Measurements from ENCODE around the gene MSX2. TPM values are rescaled to one million over a fixed set of nuclear protein-coding genes. Genes with fewer than 3 reads are reported as not detected.

MSX2 gene
- polyA plus RNA-seq, 3 donors = 0.14 TPM; not detected in 2

GRCh38 chr5:174715804-174716203 is 8.6 kb upstream of the MSX2 start:
- WGBS (ENCODE audit: insufficient coverage) = 86% methylated on average over 2 of the region's 3 CpGs
- Mint-ChIP-seq H3K27me3 (ENCODE audit: low read depth in 3 of 3) (peaks cover 37 to 56% (median 49%) of the 10 kb centered on the region in 3 donors), H3K27ac (no peak overlapping the region), H3K4me1 (no peaks in the 10 kb centered on the region), H3K4me3 (no peak overlapping the region), H3K9me3 (peaks cover 0 to 11% (median 2%) of the 10 kb centered on the region in 7 donors), H3K36me3 (peaks cover 0 to 5% of the 10 kb centered on the region in 2 donors)
- no peaks in the 10 kb centered on the region for H3K4me1 ChIP-seq (ENCODE audit: control insufficient read depth in 1 of 2, insufficient read depth in 2 of 2, low read length in 2 of 2)
- no peak overlapping the region for H3K27ac ChIP-seq (ENCODE audit: low read depth in 1 of 2, low read length in 2 of 2)
- no peak overlapping the region for H3K9ac ChIP-seq (ENCODE audit: insufficient read depth, low read length, poor library complexity, severe bottlenecking)
- H3K9me3 ChIP-seq (replicated peaks in 1 of 2; ENCODE audit: control insufficient read depth in 1 of 2, insufficient read depth in 1 of 2, low read length in 2 of 2) = peaks cover 0 to 14% of the 10 kb centered on the region in 2 donors
- H4K20me1 ChIP-seq (ENCODE audit: insufficient read depth, low read length) = no peaks in the 10 kb centered on the region
- no peak for DNase-seq
- H2AFZ ChIP-seq (ENCODE audit: insufficient read depth, low read depth, low read length, poor library complexity, severe bottlenecking) = no peak overlapping the region
- no peak overlapping the region for H3K4me2 ChIP-seq (replicated peaks; ENCODE audit: extremely low read depth, low read length, poor library complexity, severe bottlenecking)
- TF ChIP-seq CTCF (IDR thresholded peaks at IDR 0.05) = no peak
- H3K4me3 ChIP-seq (replicated peaks in 1 of 3; ENCODE audit: low read depth in 2 of 3, low read length in 3 of 3) = no peak overlapping the region
- peaks cover 36 to 49% of the 10 kb centered on the region in 2 donors for H3K27me3 ChIP-seq (ENCODE audit: control insufficient read depth in 2 of 2, insufficient read depth in 2 of 2, low read length in 2 of 2)
- no peaks in the 10 kb centered on the region for H3K36me3 ChIP-seq (replicated peaks in 1 of 2; ENCODE audit: control insufficient read depth in 1 of 2, insufficient read depth in 2 of 2, low read length in 2 of 2)
- intact Hi-C loops (cut with micrococcal nuclease) = no loop called here
- no peaks in the 10 kb centered on the region for H3K79me2 ChIP-seq (ENCODE audit: insufficient read depth, low read length)

GRCh38 chr5:174717826-174718455 is 6.4 kb upstream of the MSX2 start:
- H3K4me1 ChIP-seq (ENCODE audit: control insufficient read depth in 1 of 2, insufficient read depth in 2 of 2, low read length in 2 of 2) = no peaks in the 10 kb centered on the region
- intact Hi-C loops (cut with micrococcal nuclease) = no loop called here
- no peaks in the 10 kb centered on the region for H4K20me1 ChIP-seq (ENCODE audit: insufficient read depth, low read length)
- H3K36me3 Mint-ChIP-seq = peaks cover 0 to 6% of the 10 kb centered on the region in 2 donors
- H3K9ac ChIP-seq (ENCODE audit: insufficient read depth, low read length, poor library complexity, severe bottlenecking) = no peak overlapping the region
- H3K4me3 Mint-ChIP-seq = peak overlapping the region in 1 of 2 donors; percentile 23
- H3K9me3 ChIP-seq (replicated peaks in 1 of 2; ENCODE audit: control insufficient read depth in 1 of 2, insufficient read depth in 1 of 2, low read length in 2 of 2) = peaks cover 0 to 32% of the 10 kb centered on the region in 2 donors
- no peak overlapping the region for H2AFZ ChIP-seq (ENCODE audit: insufficient read depth, low read depth, low read length, poor library complexity, severe bottlenecking)
- DNase-seq = no peak
- H3K79me2 ChIP-seq (ENCODE audit: insufficient read depth, low read length) = no peaks in the 10 kb centered on the region
- peaks cover 55 to 69% of the 10 kb centered on the region in 2 donors for H3K27me3 ChIP-seq (ENCODE audit: control insufficient read depth in 2 of 2, insufficient read depth in 2 of 2, low read length in 2 of 2)
- no peaks in the 10 kb centered on the region for H3K4me1 Mint-ChIP-seq
- no peak overlapping the region for H3K4me2 ChIP-seq (replicated peaks; ENCODE audit: extremely low read depth, low read length, poor library complexity, severe bottlenecking)
- no peak for TF ChIP-seq CTCF (IDR thresholded peaks at IDR 0.05)
- H3K27ac Mint-ChIP-seq = no peak overlapping the region
- no peaks in the 10 kb centered on the region for H3K36me3 ChIP-seq (replicated peaks in 1 of 2; ENCODE audit: control insufficient read depth in 1 of 2, insufficient read depth in 2 of 2, low read length in 2 of 2)
- H3K9me3 Mint-ChIP-seq = peaks cover 0 to 15% (median 7%) of the 10 kb centered on the region in 7 donors
- H3K27me3 Mint-ChIP-seq (ENCODE audit: low read depth in 3 of 3) = peaks cover 57 to 69% (median 66%) of the 10 kb centered on the region in 3 donors
- no peak overlapping the region for H3K4me3 ChIP-seq (replicated peaks in 1 of 3; ENCODE audit: low read depth in 2 of 3, low read length in 3 of 3)
- no peak overlapping the region for H3K27ac ChIP-seq (ENCODE audit: low read depth in 1 of 2, low read length in 2 of 2)
- 38% methylated on average over 2 of the region's 5 CpGs for WGBS (ENCODE audit: insufficient coverage)
